ENCODE results near the gene ELANE.
A peak's percentile ranks its signal among the peaks of the same experiment; 100 is the strongest.
"Not testable (repeated sequence)": the region's sequence is repeated elsewhere in the genome, so short reads cannot be mapped to it uniquely, and the experiment has no call there.

ELANE gene

GRCh38 chr19:888581-889385 is 36.7 kb downstream of the ELANE start:
- no peak for TF ChIP-seq TAF1 (IDR thresholded peaks at IDR 0.05; ENCODE audit: low read depth, low read length)
- no peak for DNase-seq (ENCODE audit: insufficient read length, low spot score)
- FAIRE-seq = no peak

DNA sequence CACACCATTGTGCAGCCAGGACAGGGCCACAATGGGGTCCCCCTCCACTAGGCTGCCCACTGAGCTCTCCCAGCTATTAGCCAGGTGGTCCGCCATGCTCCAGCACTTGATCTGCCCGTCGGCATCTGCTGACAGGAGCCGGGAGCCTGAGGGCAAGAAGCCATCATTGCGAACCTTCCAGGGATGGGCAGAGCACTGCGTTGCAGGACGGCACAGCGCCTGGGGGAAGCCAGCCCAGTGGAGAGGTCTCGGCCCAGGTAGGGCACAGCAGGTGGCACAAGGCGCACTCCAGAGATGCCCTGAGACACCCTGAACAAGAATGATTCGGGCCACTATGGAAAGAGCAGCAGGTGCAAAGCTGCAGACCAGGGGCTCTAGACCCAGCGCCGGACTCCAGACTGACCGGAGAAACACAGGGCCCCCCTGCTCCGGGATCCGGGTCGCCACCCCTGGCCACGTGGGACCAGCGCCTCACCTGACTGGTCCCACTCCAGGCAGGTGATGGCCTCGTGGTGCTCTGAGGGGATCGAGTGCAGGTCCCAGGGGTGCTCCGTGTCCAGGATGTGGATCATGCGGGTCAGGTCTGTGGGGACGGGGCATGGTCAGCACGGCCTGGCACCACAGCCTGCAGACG is 37.7 kb downstream of the ELANE start:
- FAIRE-seq (no peak), DNase-seq (ENCODE audit: insufficient read length, low spot score) (no peak)
- TF ChIP-seq PAX5 (IDR thresholded peaks at IDR 0.05; ENCODE audit: insufficient read depth, low read length, severe bottlenecking) (no peak), POLR2A (IDR thresholded peaks at IDR 0.05; ENCODE audit: low read depth, low read length) (no peak), POLR2AphosphoS5 (IDR thresholded peaks at IDR 0.05; ENCODE audit: low read depth, low read length) (no peak), TAF1 (IDR thresholded peaks at IDR 0.05; ENCODE audit: low read depth, low read length) (no peak), POU2F2 (IDR thresholded peaks at IDR 0.05; ENCODE audit: low read depth, low read length) (no peak), SPI1 (IDR thresholded peaks at IDR 0.05; ENCODE audit: low read depth, low read length) (no peak)

DNA sequence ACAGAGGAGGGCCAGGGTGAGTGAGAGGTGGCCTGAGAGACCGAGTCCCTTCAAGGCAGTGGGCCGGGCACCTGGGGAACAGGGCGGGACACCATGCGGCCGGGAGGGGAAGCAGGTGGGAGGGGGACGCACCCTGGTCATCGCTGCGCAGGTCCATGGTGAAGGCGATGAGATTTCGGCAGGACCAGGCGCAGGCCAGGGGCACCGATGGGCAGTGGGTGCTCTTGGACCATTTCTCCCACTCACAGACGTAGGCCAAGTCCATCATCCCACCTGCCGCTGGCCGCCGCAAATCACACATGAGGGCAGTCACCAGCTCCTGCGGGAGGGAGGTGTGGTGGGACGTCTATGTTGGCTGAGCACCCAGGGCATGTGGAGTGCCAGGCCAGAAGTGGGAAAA is 38.7 kb downstream of the ELANE start:
- TF ChIP-seq POLR2A (IDR thresholded peaks at IDR 0.05; ENCODE audit: low read depth, low read length) = no peak
- TF ChIP-seq POLR2AphosphoS5 (IDR thresholded peaks at IDR 0.05; ENCODE audit: low read depth, low read length) = no peak
- no peak for TF ChIP-seq SPI1 (IDR thresholded peaks at IDR 0.05; ENCODE audit: low read depth, low read length)
- no peak for TF ChIP-seq TAF1 (IDR thresholded peaks at IDR 0.05; ENCODE audit: low read depth, low read length)
- TF ChIP-seq POU2F2 (IDR thresholded peaks at IDR 0.05; ENCODE audit: low read depth, low read length) = no peak
- TF ChIP-seq PAX5 (IDR thresholded peaks at IDR 0.05; ENCODE audit: insufficient read depth, low read length, severe bottlenecking) = no peak
- FAIRE-seq (no peak), DNase-seq (ENCODE audit: insufficient read length, low spot score) (no peak)

GRCh38 chr19:891421-892200 is 39.5 kb downstream of the ELANE start:
- DNase-seq (ENCODE audit: insufficient read length, low spot score); FAIRE-seq: not testable (repeated sequence)

DNA sequence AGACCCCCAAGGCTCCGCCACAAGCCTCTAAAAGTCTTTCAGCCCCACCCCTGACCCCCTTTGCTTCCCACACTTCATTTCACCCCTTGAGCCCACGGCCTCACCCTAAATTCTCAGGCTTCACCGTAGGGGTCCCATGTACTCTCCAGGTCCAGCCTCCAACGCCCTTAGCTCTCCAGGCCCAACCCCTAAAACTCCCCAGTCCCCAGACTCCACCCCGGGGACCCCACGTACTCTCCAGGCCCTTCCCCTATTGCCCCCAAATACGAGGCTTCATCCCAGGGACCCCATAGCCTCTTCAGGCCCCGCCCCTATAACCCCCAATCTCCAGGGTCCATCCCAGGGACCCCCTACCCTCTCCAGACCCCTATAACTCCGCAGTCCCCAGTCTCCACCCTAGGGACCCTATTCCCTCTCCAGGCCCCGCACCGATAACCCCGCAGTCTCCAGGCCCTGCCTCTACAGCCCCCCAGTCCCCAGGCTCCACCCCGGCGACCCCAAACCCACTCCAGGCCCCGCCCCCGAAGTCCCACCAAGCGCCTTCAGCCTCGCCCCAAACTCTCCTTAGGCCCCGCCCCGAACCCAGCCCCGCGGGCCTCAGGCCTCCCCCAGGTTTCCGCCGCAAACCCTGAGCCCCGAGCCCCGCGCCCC is 40.3 kb downstream of the ELANE start:
- TF ChIP-seq PAX5 (IDR thresholded peaks at IDR 0.05; ENCODE audit: insufficient read depth, low read length, severe bottlenecking) = no peak
- no peak for TF ChIP-seq TAF1 (IDR thresholded peaks at IDR 0.05; ENCODE audit: low read depth, low read length)
- no peak for TF ChIP-seq POLR2A (IDR thresholded peaks at IDR 0.05; ENCODE audit: low read depth, low read length)
- no peak for TF ChIP-seq POLR2AphosphoS5 (IDR thresholded peaks at IDR 0.05; ENCODE audit: low read depth, low read length)
- no peak for TF ChIP-seq SPI1 (IDR thresholded peaks at IDR 0.05; ENCODE audit: low read depth, low read length)
- no peak for TF ChIP-seq POU2F2 (IDR thresholded peaks at IDR 0.05; ENCODE audit: low read depth, low read length)
- DNase-seq (ENCODE audit: insufficient read length, low spot score) (no peak), FAIRE-seq (no peak)

DNA sequence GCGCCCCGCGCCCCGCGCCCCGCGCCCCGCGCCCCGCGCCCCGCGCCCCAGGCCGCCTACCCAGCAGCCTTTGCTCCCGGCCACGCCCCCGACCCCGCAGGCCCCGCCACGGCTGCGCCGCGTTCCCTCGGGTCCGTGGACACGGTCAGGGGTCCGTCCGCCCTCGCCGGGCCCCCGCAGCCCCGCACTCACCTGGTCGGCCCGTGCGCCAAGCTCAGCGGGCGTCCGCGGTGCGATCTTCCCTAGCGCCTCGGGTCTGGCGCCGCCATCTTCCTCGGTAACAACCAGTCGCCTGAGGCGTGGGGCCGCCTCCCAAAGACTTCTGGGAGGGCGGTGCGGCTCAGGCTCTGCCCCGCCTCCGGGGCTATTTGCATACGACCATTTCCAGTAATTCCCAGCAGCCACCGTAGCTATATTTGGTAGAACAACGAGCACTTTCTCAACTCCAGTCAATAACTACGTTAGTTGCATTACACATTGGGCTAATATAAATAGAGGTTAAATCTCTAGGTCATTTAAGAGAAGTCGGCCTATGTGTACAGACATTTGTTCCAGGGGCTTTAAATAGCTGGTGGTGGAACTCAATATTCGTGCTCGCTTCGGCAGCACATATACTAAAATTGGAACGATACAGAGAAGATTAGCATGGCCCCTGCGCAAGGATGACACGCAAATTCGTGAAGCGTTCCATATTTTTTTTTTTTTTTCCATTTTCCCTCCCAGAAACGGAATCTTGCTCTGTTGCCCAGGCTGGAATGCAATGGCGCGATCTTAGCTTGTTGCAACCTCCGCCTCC is 41.0 kb downstream of the ELANE start, which contains the start of the genes MED16 and RNU6-9:
TSS of gene MED16 (minus strand) at position 294 of the 796 bp plus-strand sequence. CDS start 2,056 bp downstream, outside the sequence.
TSS of gene RNU6-9 (plus strand) at position 591 of the 796 bp plus-strand sequence.
- DNase-seq (ENCODE audit: insufficient read length, low spot score) (peak; percentile 99), FAIRE-seq (peak; percentile 94)
- 0 out of 2 replicates have a peak, but pooled peaks have one; percentile 51 for TF ChIP-seq POLR2AphosphoS5 (IDR thresholded peaks at IDR 0.05; ENCODE audit: low read depth, low read length)
- TF ChIP-seq PAX5 (IDR thresholded peaks at IDR 0.05; ENCODE audit: insufficient read depth, low read length, severe bottlenecking) = no peak
- TF ChIP-seq POU2F2 (IDR thresholded peaks at IDR 0.05; ENCODE audit: low read depth, low read length) = peak; percentile 99
- 0 out of 2 replicates have a peak, but pooled peaks have one; percentile 48 for TF ChIP-seq TAF1 (IDR thresholded peaks at IDR 0.05; ENCODE audit: low read depth, low read length)
- no peak for TF ChIP-seq POLR2A (IDR thresholded peaks at IDR 0.05; ENCODE audit: low read depth, low read length)
- TF ChIP-seq SPI1 (IDR thresholded peaks at IDR 0.05; ENCODE audit: low read depth, low read length) = no peak

DNA sequence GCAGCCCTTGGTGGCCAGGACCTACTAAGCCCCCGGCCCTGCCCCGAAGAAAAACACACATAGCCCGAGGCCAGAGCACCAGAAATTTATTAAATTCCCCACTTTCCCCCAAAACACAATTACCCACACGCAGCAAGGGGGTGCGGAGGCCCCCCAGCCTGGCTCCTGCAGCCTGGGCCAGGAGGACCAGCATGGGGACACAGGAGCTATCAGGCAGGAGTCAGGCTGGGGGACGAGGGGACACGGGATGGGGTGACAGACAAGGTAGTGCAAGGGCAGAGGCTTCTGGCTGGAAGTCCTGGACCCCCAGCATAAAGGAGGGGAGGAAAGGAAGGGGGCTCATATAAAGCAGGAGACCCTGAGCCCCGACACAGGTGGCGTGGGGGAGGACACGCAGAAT is 44.3 kb downstream of the ELANE start:
- TF ChIP-seq PAX5 (IDR thresholded peaks at IDR 0.05; ENCODE audit: insufficient read depth, low read length, severe bottlenecking) (no peak), POLR2AphosphoS5 (IDR thresholded peaks at IDR 0.05; ENCODE audit: low read depth, low read length) (no peak), SPI1 (IDR thresholded peaks at IDR 0.05; ENCODE audit: low read depth, low read length) (no peak), TAF1 (IDR thresholded peaks at IDR 0.05; ENCODE audit: low read depth, low read length) (no peak), POU2F2 (IDR thresholded peaks at IDR 0.05; ENCODE audit: low read depth, low read length) (no peak), POLR2A (IDR thresholded peaks at IDR 0.05; ENCODE audit: low read depth, low read length) (no peak)
- no peak for FAIRE-seq

GRCh38 chr19:896999-897398 is 44.9 kb downstream of the ELANE start:
- FAIRE-seq = no peak
- DNase-seq (ENCODE audit: insufficient read length, low spot score) = no peak
- TF ChIP-seq PAX5 (IDR thresholded peaks at IDR 0.05; ENCODE audit: insufficient read depth, low read length, severe bottlenecking) = no peak
- no peak for TF ChIP-seq POLR2AphosphoS5 (IDR thresholded peaks at IDR 0.05; ENCODE audit: low read depth, low read length)
- TF ChIP-seq POLR2A (IDR thresholded peaks at IDR 0.05; ENCODE audit: low read depth, low read length) = no peak
- TF ChIP-seq SPI1 (IDR thresholded peaks at IDR 0.05; ENCODE audit: low read depth, low read length) = no peak
- TF ChIP-seq POU2F2 (IDR thresholded peaks at IDR 0.05; ENCODE audit: low read depth, low read length) = no peak
- no peak for TF ChIP-seq TAF1 (IDR thresholded peaks at IDR 0.05; ENCODE audit: low read depth, low read length)

More for the DNA sequence above, 44.3 kb downstream of the ELANE start:
- no peak for DNase-seq (ENCODE audit: insufficient read length, low spot score)

Measured in GM12891 (cell line).